ENCODE results near the gene RGS7. TPM values are rescaled to one million over a fixed set of nuclear protein-coding genes. Genes with fewer than 3 reads are reported as not detected.

RGS7 gene
- total RNA-seq, 4 donors from 2014 or later: 0.39 TPM; not detected in 3

GRCh38 chr1:240813720-240814119 lies 543.3 kb downstream of the RGS7 start:
- TF ChIP-seq POLR2A (IDR thresholded peaks at IDR 0.05): no peak
- TF ChIP-seq CTCF (IDR thresholded peaks at IDR 0.05): no peak
- Histone ChIP-seq H3K36me3 (no peaks in the 10 kb centered on the region), H3K4me3 (replicated peaks in 1 of 3) (no peak overlapping the region), H3K27me3 (no peaks in the 10 kb centered on the region), H3K27ac (no peak overlapping the region), H3K9me3 (no peaks in the 10 kb centered on the region), H3K4me1 (no peaks in the 10 kb centered on the region)
- intact Hi-C loops (cut with DNase I): no loop called here
- 90 to 94% methylated on average over 2 of the region's 2 CpGs for WGBS, 2 donors
- no peak for DNase-seq

- Histone ChIP-seq H3K27me3 (no peaks in the 10 kb centered on the region), H3K9me3 (no peaks in the 10 kb centered on the region), H3K36me3 (no peaks in the 10 kb centered on the region), H3K27ac (no peak overlapping the region), H3K4me3 (replicated peaks in 1 of 3) (no peak overlapping the region), H3K4me1 (no peaks in the 10 kb centered on the region)
- WGBS, 2 donors: 79 to 86% methylated on average over 2 of the region's 2 CpGs
- TF ChIP-seq POLR2A (IDR thresholded peaks at IDR 0.05) (no peak), CTCF (IDR thresholded peaks at IDR 0.05) (no peak)
- DNase-seq: no peak
- intact Hi-C loops (cut with DNase I): no loop called here
Observed at GRCh38 chr1:240811256-240811655, 545.7 kb downstream of the RGS7 start.

- 74 to 82% methylated on average over 1 of the region's 1 CpG for WGBS, 2 donors
- Histone ChIP-seq H3K9me3 (no peaks in the 10 kb centered on the region), H3K4me1 (no peaks in the 10 kb centered on the region), H3K27me3 (no peaks in the 10 kb centered on the region), H3K36me3 (no peaks in the 10 kb centered on the region), H3K27ac (no peak overlapping the region), H3K4me3 (replicated peaks in 1 of 3) (no peak overlapping the region)
- no peak for DNase-seq
- intact Hi-C loops (cut with DNase I): no loop called here
- TF ChIP-seq POLR2A (IDR thresholded peaks at IDR 0.05) (no peak), CTCF (IDR thresholded peaks at IDR 0.05) (no peak)
Observed at GRCh38 chr1:240808381-240808780, 548.6 kb downstream of the RGS7 start.

- 87 to 90% methylated on average over 5 of the region's 5 CpGs for WGBS, 2 donors
- intact Hi-C loops (cut with DNase I): no loop called here
Observed at GRCh38 chr1:240806200-240806745, 550.7 kb downstream of the RGS7 start.

GRCh38 chr1:240804475-240804874 lies 552.5 kb downstream of the RGS7 start:
- no peaks in the 10 kb centered on the region for H3K4me1 ChIP-seq
- no peak overlapping the region for H3K27ac ChIP-seq
- H3K36me3 ChIP-seq: no peaks in the 10 kb centered on the region
- TF ChIP-seq POLR2A (IDR thresholded peaks at IDR 0.05): no peak
- no peak for TF ChIP-seq CTCF (IDR thresholded peaks at IDR 0.05)
- H3K27me3 ChIP-seq: no peaks in the 10 kb centered on the region
- H3K9me3 ChIP-seq: no peaks in the 10 kb centered on the region
- no peak for DNase-seq
- WGBS, 2 donors: 54 to 58% methylated on average over 2 of the region's 2 CpGs
- intact Hi-C loops (cut with DNase I): no loop called here
- no peak overlapping the region for H3K4me3 ChIP-seq (replicated peaks in 1 of 3)

More at GRCh38 chr1:240806200-240806745, 550.7 kb downstream of the RGS7 start:
- H3K36me3 ChIP-seq: no peaks in the 10 kb centered on the region
- DNase-seq: no peak
- TF ChIP-seq CTCF (IDR thresholded peaks at IDR 0.05): no peak
- no peaks in the 10 kb centered on the region for H3K9me3 ChIP-seq
- no peaks in the 10 kb centered on the region for H3K27me3 ChIP-seq
- no peak overlapping the region for H3K4me3 ChIP-seq (replicated peaks in 1 of 3)
- H3K27ac ChIP-seq: no peak overlapping the region
- H3K4me1 ChIP-seq: no peaks in the 10 kb centered on the region

Measured in thyroid gland (tissue), 4 donors.